WTC11 (cell line): Measurements from ENCODE around the gene DNAH14. TPM values are rescaled to one million over a fixed set of nuclear protein-coding genes. Genes with fewer than 3 reads are reported as not detected.
"Not testable (repeated sequence)": the region's sequence is repeated elsewhere in the genome, so short reads cannot be mapped to it uniquely, and the experiment has no call there.

Source experiments
- ATAC-seq: fragments of 200-7000 bp; cut with Tn5 transposase; 2 replicates; pipeline ENCODE4 v1.10.0; 2021; ENCODE audit warnings: mild to moderate bottlenecking, moderate library complexity
- CTCF ChIA-PET: fragments of 300-600 bp; sonication (Branson Sonifier 250); formaldehyde crosslinking; loops from one replicate; lab custom pipeline; 2021; ENCODE audit warnings: antibody characterized with exemption; lab: Charles Lee
- POLR2A ChIA-PET: fragments of 350-600 bp; sonication (Branson Sonifier 250); formaldehyde crosslinking; loops from one replicate; lab custom pipeline; 2021; ENCODE audit warnings: antibody characterized with exemption; lab: Charles Lee
- DNase-seq: peaks from one replicate; pipeline ENCODE4 v3.0.0; 2021; ENCODE audit warnings: low spot score
- H3K27ac Mint-ChIP-seq: 2 replicates; pipeline ENCODE4 v1.8.0; 2021; ENCODE audit warnings: mixed read lengths
- H3K27me3 Mint-ChIP-seq: 2 replicates; pipeline ENCODE4 v1.8.0; 2021; ENCODE audit warnings: low read depth, mild to moderate bottlenecking, moderate library complexity, mixed read lengths
- H3K36me3 Mint-ChIP-seq: 2 replicates; pipeline ENCODE4 v1.8.0; 2021; ENCODE audit warnings: mixed read lengths
- H3K4me1 Mint-ChIP-seq: 2 replicates; pipeline ENCODE4 v1.8.0; 2022; ENCODE audit warnings: mixed read lengths
- H3K4me3 Mint-ChIP-seq: 2 replicates; pipeline ENCODE4 v1.8.0; 2021; ENCODE audit warnings: mild to moderate bottlenecking, moderate library complexity, mixed read lengths
- H3K9me3 Mint-ChIP-seq: 2 replicates; pipeline ENCODE4 v1.8.0; 2021; ENCODE audit warnings: mixed read lengths
- ARID4B ChIP-seq: sonication (generic); formaldehyde crosslinking; IDR thresholded peaks from 2 replicates; pipeline ENCODE4 v1.8.0; 2023; ENCODE audit warnings: missing genetic modification reagents, mild to moderate bottlenecking, borderline replicate concordance
- CREM ChIP-seq: sonication (generic); formaldehyde crosslinking; IDR thresholded peaks from 2 replicates; pipeline ENCODE4 v1.8.1; 2022; ENCODE audit warnings: mild to moderate bottlenecking, missing genetic modification reagents, moderate library complexity
- FOXP1 ChIP-seq: sonication (generic); formaldehyde crosslinking; IDR thresholded peaks from 2 replicates; pipeline ENCODE4 v1.8.0; 2022; ENCODE audit warnings: missing genetic modification reagents, mild to moderate bottlenecking, moderate library complexity, borderline replicate concordance
- NFATC4 ChIP-seq: fragments of 250-450 bp; sonication (Bioruptor Pico); IDR thresholded peaks from 2 replicates; pipeline ENCODE4 v1.9.0; 2021; ENCODE audit warnings: mild to moderate bottlenecking
- RELA ChIP-seq: sonication (generic); formaldehyde crosslinking; IDR thresholded peaks from 2 replicates; pipeline ENCODE4 v1.8.1; 2022; ENCODE audit warnings: missing genetic modification reagents, mild to moderate bottlenecking, borderline replicate concordance
- ZNF219 ChIP-seq: sonication (generic); formaldehyde crosslinking; IDR thresholded peaks from 2 replicates; pipeline ENCODE4 v1.8.0; 2023; ENCODE audit warnings: missing genetic modification reagents, mild to moderate bottlenecking, borderline replicate concordance
- ZNF263 ChIP-seq: sonication (generic); formaldehyde crosslinking; IDR thresholded peaks from 2 replicates; pipeline ENCODE4 v1.8.1; 2022; ENCODE audit warnings: low read depth, mild to moderate bottlenecking, moderate library complexity, missing genetic modification reagents
- total RNA-seq: library from RNA; stranded (reverse); gene quantifications from 3 replicates; pipeline ENCODE4 v1.2.3, GENCODE V29; 2021
- TF ChIP-seq, protein P1 (sequence below): fragments of 200-600 bp; IDR thresholded peaks from 2 replicates; pipeline ENCODE4 v1.8.0; 2022; ENCODE audit warnings: antibody characterized with exemption
- TF ChIP-seq, protein P2 (sequence below): fragments of 250-450 bp; sonication (Bioruptor Pico); IDR thresholded peaks from 2 replicates; pipeline ENCODE4 v1.9.0; 2021; ENCODE audit warnings: mild to moderate bottlenecking
- TF ChIP-seq, protein P3 (sequence below): fragments of 250-450 bp; sonication (Bioruptor Pico); IDR thresholded peaks from 2 replicates; pipeline ENCODE4 v1.9.0; 2021; ENCODE audit warnings: mild to moderate bottlenecking, borderline replicate concordance

DNAH14 gene
- total RNA-seq, 1 experiment from 2014 or later = 34.1 TPM

DNA sequence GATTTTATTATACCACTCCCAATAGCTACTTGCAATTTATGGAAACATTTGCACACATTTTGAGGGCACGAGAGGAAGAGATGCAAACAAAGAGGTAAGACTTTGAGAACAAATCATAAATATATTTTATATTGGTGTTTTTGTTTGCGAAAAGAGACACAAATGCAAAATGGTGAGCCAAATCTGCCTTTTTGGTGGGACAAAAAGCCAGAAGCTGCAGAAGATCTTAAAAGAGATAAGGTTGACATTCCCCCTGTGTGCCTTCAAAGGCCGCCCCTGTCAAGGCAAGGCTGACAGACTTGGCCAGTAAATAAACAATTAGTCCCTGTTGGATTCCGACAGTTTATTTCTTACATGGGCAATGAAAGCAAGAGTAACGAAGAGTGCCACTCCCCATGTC lies 375.5 kb downstream of the DNAH14 start:
- no peaks in the 10 kb centered on the region for H3K4me1 Mint-ChIP-seq

DNA sequence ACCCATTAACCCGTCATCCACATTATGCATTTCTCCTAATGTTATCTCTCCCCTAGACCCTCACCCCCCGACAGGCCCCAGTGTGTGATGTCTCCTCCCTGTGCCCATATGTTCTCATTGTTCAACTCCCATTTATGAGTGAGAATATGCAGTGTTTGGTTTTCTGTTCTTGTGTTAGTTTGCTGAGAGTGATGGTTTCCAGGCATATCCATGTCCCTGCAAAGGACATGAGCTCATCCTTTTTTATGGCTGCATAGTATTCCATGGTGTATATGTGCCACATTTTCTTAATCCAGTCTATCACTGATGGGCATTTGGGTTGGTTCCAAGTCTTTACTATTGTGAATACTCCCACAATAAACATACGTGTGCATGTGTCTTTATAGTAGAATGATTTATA lies 381.1 kb downstream of the DNAH14 start:
- DNase-seq, POLR2A ChIA-PET, ATAC-seq, H3K27me3 Mint-ChIP-seq, H3K36me3 Mint-ChIP-seq, H3K4me3 Mint-ChIP-seq, H3K27ac Mint-ChIP-seq, CTCF ChIA-PET, H3K4me1 Mint-ChIP-seq: not testable (repeated sequence)
- peaks cover 27% of the 10 kb centered on the region for H3K9me3 Mint-ChIP-seq

More for the DNA sequence above, 375.5 kb downstream of the DNAH14 start:
- TF ChIP-seq ZNF219 (CRISPR knock-in tag) = no peak
- no peak for TF ChIP-seq RELA (CRISPR knock-in tag)
- no peak for TF ChIP-seq ARID4B (CRISPR knock-in tag)
- TF ChIP-seq FOXP1 = no peak
- no peak for TF ChIP-seq ZNF263 (CRISPR knock-in tag)
- H3K27me3 Mint-ChIP-seq = no peaks in the 10 kb centered on the region
- no peak overlapping the region for H3K4me3 Mint-ChIP-seq
- H3K27ac Mint-ChIP-seq = no peak overlapping the region
- H3K36me3 Mint-ChIP-seq = no peaks in the 10 kb centered on the region
- ChIA-PET CTCF (no interaction called here), POLR2A (no interaction called here)
- no peaks in the 10 kb centered on the region for H3K9me3 Mint-ChIP-seq
- DNase-seq (no peak), ATAC-seq (no peak)

DNA sequence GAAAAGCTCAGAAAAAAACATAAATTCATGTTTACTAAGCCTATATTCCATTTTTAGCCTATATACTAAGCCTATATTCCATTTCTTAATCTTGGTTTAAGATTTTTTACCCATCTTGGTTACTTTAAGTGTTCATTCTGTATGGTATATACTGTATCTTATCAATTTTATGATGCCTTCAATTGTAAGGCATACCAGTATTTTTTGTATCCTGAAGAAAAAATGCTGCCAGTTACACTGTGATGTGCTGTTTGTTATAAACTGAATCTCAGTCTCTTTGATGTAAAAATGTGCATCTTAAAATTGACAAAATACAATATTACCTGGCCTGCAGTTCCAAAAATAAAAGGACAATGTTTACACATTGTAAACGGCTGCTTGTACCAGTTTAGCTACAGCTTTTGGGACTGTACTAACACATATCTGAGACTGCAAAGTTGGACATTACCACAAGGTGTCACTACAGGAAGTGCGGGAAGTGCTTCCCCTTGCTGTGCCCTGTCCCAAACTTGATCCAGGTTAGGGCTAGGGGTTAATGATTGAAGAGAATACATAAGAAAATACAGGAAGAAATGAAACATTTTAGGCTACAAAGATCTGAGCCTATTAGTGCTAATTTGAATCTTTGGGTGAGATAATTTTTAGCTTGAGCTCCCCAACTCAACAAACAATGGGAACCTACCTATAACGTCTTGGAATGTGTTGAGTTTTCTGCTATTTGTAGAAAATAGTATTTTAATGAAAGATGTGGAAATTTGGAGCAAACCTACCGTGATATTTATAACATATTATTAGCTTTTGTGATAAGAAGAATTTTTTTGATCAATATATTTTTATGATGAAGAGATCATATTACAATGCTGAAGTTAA lies 389.5 kb downstream of the DNAH14 start:
- H3K4me1 Mint-ChIP-seq = 0 out of 2 replicates have a peak, but pooled peaks cover 7% of the 10 kb centered on the region
- peak; percentile 97 for ATAC-seq
- H3K27ac Mint-ChIP-seq = no peak overlapping the region
- POLR2A ChIA-PET = interaction anchor here (1.3 kb wide), 1 partner anchor 267 kb away, joined by 3 read pairs; no protein-coding TSS in a partner anchor
- no peak overlapping the region for H3K4me3 Mint-ChIP-seq
- peaks cover 4% of the 10 kb centered on the region for H3K36me3 Mint-ChIP-seq
- peaks cover 6% of the 10 kb centered on the region; the same call in 1 of the 2 replicates for H3K27me3 Mint-ChIP-seq
- DNase-seq = no peak
- TF ChIP-seq, protein P1, sequence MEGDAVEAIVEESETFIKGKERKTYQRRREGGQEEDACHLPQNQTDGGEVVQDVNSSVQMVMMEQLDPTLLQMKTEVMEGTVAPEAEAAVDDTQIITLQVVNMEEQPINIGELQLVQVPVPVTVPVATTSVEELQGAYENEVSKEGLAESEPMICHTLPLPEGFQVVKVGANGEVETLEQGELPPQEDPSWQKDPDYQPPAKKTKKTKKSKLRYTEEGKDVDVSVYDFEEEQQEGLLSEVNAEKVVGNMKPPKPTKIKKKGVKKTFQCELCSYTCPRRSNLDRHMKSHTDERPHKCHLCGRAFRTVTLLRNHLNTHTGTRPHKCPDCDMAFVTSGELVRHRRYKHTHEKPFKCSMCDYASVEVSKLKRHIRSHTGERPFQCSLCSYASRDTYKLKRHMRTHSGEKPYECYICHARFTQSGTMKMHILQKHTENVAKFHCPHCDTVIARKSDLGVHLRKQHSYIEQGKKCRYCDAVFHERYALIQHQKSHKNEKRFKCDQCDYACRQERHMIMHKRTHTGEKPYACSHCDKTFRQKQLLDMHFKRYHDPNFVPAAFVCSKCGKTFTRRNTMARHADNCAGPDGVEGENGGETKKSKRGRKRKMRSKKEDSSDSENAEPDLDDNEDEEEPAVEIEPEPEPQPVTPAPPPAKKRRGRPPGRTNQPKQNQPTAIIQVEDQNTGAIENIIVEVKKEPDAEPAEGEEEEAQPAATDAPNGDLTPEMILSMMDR = peak; percentile 36
- TF ChIP-seq, protein P2, sequence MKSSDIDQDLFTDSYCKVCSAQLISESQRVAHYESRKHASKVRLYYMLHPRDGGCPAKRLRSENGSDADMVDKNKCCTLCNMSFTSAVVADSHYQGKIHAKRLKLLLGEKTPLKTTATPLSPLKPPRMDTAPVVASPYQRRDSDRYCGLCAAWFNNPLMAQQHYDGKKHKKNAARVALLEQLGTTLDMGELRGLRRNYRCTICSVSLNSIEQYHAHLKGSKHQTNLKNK (CRISPR knock-in tag) = no peak
- TF ChIP-seq, protein P3, sequence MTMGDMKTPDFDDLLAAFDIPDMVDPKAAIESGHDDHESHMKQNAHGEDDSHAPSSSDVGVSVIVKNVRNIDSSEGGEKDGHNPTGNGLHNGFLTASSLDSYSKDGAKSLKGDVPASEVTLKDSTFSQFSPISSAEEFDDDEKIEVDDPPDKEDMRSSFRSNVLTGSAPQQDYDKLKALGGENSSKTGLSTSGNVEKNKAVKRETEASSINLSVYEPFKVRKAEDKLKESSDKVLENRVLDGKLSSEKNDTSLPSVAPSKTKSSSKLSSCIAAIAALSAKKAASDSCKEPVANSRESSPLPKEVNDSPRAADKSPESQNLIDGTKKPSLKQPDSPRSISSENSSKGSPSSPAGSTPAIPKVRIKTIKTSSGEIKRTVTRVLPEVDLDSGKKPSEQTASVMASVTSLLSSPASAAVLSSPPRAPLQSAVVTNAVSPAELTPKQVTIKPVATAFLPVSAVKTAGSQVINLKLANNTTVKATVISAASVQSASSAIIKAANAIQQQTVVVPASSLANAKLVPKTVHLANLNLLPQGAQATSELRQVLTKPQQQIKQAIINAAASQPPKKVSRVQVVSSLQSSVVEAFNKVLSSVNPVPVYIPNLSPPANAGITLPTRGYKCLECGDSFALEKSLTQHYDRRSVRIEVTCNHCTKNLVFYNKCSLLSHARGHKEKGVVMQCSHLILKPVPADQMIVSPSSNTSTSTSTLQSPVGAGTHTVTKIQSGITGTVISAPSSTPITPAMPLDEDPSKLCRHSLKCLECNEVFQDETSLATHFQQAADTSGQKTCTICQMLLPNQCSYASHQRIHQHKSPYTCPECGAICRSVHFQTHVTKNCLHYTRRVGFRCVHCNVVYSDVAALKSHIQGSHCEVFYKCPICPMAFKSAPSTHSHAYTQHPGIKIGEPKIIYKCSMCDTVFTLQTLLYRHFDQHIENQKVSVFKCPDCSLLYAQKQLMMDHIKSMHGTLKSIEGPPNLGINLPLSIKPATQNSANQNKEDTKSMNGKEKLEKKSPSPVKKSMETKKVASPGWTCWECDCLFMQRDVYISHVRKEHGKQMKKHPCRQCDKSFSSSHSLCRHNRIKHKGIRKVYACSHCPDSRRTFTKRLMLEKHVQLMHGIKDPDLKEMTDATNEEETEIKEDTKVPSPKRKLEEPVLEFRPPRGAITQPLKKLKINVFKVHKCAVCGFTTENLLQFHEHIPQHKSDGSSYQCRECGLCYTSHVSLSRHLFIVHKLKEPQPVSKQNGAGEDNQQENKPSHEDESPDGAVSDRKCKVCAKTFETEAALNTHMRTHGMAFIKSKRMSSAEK (CRISPR knock-in tag) = no peak
- TF ChIP-seq CREM (CRISPR knock-in tag) = no peak
- no peak for TF ChIP-seq NFATC4 (CRISPR knock-in tag)
- CTCF ChIA-PET = interaction anchor here (0.6 to 3.6 kb wide), 13 partner anchors 10 to 154 kb away, joined by 3 to 20 read pairs (median 3); no protein-coding TSS in a partner anchor
- peaks cover 17% of the 10 kb centered on the region for H3K9me3 Mint-ChIP-seq
